ENCODE measurements around the gene NACC2. TPM values are rescaled to one million over a fixed set of nuclear protein-coding genes. Genes with fewer than 3 reads are reported as not detected.

Gene NACC2
- total and polyA plus RNA-seq, 2 of the 8 experiments (the other 6 are each of a cell fraction or from before 2014, with no cell fraction given) = 8.3 to 14.0 TPM

DNA sequence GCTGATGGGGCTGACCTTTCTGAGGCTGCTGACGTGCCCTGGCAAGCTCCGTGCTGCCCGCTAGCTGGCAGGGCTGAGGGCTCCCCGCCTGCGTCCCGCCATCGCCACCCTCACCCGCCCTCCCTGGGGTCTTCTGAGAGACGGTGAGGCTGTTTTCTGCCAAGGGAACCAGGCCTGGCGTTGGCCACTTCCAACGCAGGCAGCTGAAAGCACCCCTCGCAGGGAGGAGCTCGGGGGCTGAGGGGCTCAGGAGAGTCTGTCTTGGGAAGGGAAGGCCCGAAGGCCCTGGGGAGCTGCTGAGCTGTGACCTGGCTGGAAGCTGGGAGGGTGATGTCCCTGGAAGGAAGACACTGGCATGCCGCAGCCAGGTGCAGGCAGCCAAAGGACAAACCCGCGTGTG is 33.3 kb upstream of the NACC2 start:
- H3K4me1 ChIP-seq (replicated peaks in 1 of 4; ENCODE audit: control insufficient read depth in 3 of 4, insufficient read depth in 4 of 4, low read length in 3 of 4) = peaks cover 0 to 13% (median 6%) of the 10 kb centered on the region in 4 experiments; a peak in 5 of 7 replicates
- H3K9ac ChIP-seq (replicated peaks in 1 of 4; ENCODE audit: extremely low read depth in 1 of 4, low read depth in 3 of 4, low read length in 3 of 4) = no peak overlapping the region
- peaks cover 0 to 17% (median 10%) of the 10 kb centered on the region in 4 experiments; a peak in 5 of 7 replicates for H3K27me3 ChIP-seq (replicated peaks in 1 of 4; ENCODE audit: control insufficient read depth in 3 of 4, extremely low read depth in 1 of 4, insufficient read depth in 3 of 4, low read length in 3 of 4)
- TF ChIP-seq PHF8 (conservative IDR thresholded peaks at IDR 0.05; ENCODE audit: low read depth, low read length) (no peak), POU5F1 (IDR thresholded peaks at IDR 0.05; ENCODE audit: low read depth, low read length) (no peak), GTF2F1 (IDR thresholded peaks at IDR 0.05; ENCODE audit: borderline replicate concordance, low read depth, low read length) (no peak), SAP30 (IDR thresholded peaks at IDR 0.05; ENCODE audit: insufficient read depth, insufficient replicate concordance, low read length) (no peak), EP300 (IDR thresholded peaks at IDR 0.05; ENCODE audit: borderline replicate concordance in 1 of 2, low read depth in 2 of 2, low read length in 2 of 2) (no peak), CHD2 (IDR thresholded peaks at IDR 0.05; ENCODE audit: low read length) (no peak), HDAC6 (IDR thresholded peaks at IDR 0.05; ENCODE audit: low read depth, low read length) (no peak), TEAD4 (IDR thresholded peaks at IDR 0.05; ENCODE audit: low read depth, low read length) (no peak), POLR2A (IDR thresholded peaks at IDR 0.05; ENCODE audit: control extremely low read depth in 1 of 2, low read depth in 2 of 2, low read length in 2 of 2) (no peak), KDM1A (IDR thresholded peaks at IDR 0.05; ENCODE audit: borderline replicate concordance, low read length) (no peak), HDAC2 (IDR thresholded peaks at IDR 0.05; ENCODE audit: borderline replicate concordance in 1 of 2, low read depth in 2 of 2, low read length in 2 of 2) (no peak), CEBPB (IDR thresholded peaks at IDR 0.05; ENCODE audit: low read depth, low read length) (no peak), SIX5 (IDR thresholded peaks at IDR 0.05; ENCODE audit: low read depth, low read length) (no peak)
- TF ChIP-seq, protein P1, sequence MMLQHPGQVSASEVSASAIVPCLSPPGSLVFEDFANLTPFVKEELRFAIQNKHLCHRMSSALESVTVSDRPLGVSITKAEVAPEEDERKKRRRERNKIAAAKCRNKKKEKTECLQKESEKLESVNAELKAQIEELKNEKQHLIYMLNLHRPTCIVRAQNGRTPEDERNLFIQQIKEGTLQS (IDR thresholded peaks at IDR 0.05; ENCODE audit: insufficient read depth, low read depth, low read length) = no peak

More for the DNA sequence above, 33.3 kb upstream of the NACC2 start:
- no peak overlapping the region for H3K14ac ChIP-seq (ENCODE audit: insufficient read length)
- H3K23ac ChIP-seq (ENCODE audit: insufficient read length) = no peak overlapping the region
- no peak overlapping the region for H3K4me2 ChIP-seq (ENCODE audit: insufficient read depth in 1 of 2, low read depth in 2 of 2, low read length in 2 of 2)
- H3K56ac ChIP-seq (replicated peaks; ENCODE audit: insufficient read length, low read depth, low read length) = no peak overlapping the region
- CTCF ChIA-PET (ENCODE audit: partially characterized antibody) = interaction anchor here (0.9 to 2.0 kb wide), 9 partner anchors 10 to 159 kb away, joined by 3 to 10 read pairs (median 3); no protein-coding TSS in a partner anchor
- H3K79me1 ChIP-seq (ENCODE audit: low read depth, low read length) = no peaks in the 10 kb centered on the region
- H3K4me3 ChIP-seq (ENCODE audit: extremely low read depth in 1 of 4, insufficient read depth in 2 of 4, low read depth in 3 of 4, low read length in 4 of 4) = no peak overlapping the region
- no peak overlapping the region for H4K5ac ChIP-seq (ENCODE audit: insufficient read length, low read depth, low read length)
- H2BK120ac ChIP-seq (replicated peaks; ENCODE audit: low read depth, low read length) = no peak overlapping the region
- H2BK15ac ChIP-seq (ENCODE audit: low read length) = no peak overlapping the region
- no peaks in the 10 kb centered on the region for H3K9me3 ChIP-seq (ENCODE audit: insufficient read depth in 2 of 2, low read depth in 1 of 2, low read length in 1 of 2)
- H2AFZ ChIP-seq (ENCODE audit: low read length) = no peak overlapping the region
- H4K20me1 ChIP-seq (replicated peaks in 1 of 2; ENCODE audit: control insufficient read depth in 1 of 2, insufficient read depth in 2 of 2, low read length in 2 of 2) = no peaks in the 10 kb centered on the region
- no peak overlapping the region for H4K8ac ChIP-seq (ENCODE audit: extremely low read depth, insufficient read depth, low read length)
- 84% methylated on average over 13 of the region's 17 CpGs; no CpG with 5 or more reads in 1 of the 2 experiments for WGBS, 2 experiments (ENCODE audit: extremely low coverage in 1 of 2, insufficient coverage in 1 of 2, insufficient read length in 1 of 2, insufficient replicate concordance in 2 of 2, low coverage in 1 of 2, low lambda C conversion rate in 2 of 2, missing lambda C conversion rate in 1 of 2)
- POLR2A ChIA-PET (ENCODE audit: partially characterized antibody) = interaction anchor here (0.7 kb wide), 1 partner anchor 18 kb away, joined by 3 read pairs; no protein-coding TSS in a partner anchor
- no peaks in the 10 kb centered on the region for H3K36me3 ChIP-seq (ENCODE audit: control insufficient read depth in 2 of 4, insufficient read depth in 4 of 4, low read length in 3 of 4)
- H3K79me2 ChIP-seq (ENCODE audit: control insufficient read depth in 1 of 2, insufficient read depth in 2 of 2, low read length in 2 of 2) = no peaks in the 10 kb centered on the region
- H3K18ac ChIP-seq (ENCODE audit: extremely low read depth, low read length) = no peak overlapping the region; the same call in 1 of the 2 replicates
- H3K27ac ChIP-seq (ENCODE audit: low read depth, low read length) = no peak overlapping the region
- H4K91ac ChIP-seq (replicated peaks; ENCODE audit: insufficient read length, low read length) = no peak overlapping the region
- no peak overlapping the region for H2BK5ac ChIP-seq (ENCODE audit: low read depth, low read length)
- H2AK5ac ChIP-seq (ENCODE audit: low read depth, low read length) = no peak overlapping the region
- no peak overlapping the region for H2BK20ac ChIP-seq (ENCODE audit: low read length)
- H3K4ac ChIP-seq (replicated peaks; ENCODE audit: insufficient read length, low read depth, low read length) = no peak overlapping the region
- DNase-seq (ENCODE audit: low read depth in 1 of 2, low spot score in 2 of 2) (no peak), FAIRE-seq (no peak)
- no peak overlapping the region for H2BK12ac ChIP-seq (ENCODE audit: low read depth, low read length)
- peaks cover 10% of the 10 kb centered on the region; the same call in 1 of the 2 replicates for H3K23me2 ChIP-seq (ENCODE audit: low read depth, low read length)
